GDM1 (cell line): Measurements from ENCODE around the gene ZWILCH.
"Not testable (repeated sequence)": the region's sequence is repeated elsewhere in the genome, so short reads cannot be mapped to it uniquely, and the experiment has no call there.

Experiments used
- DNase-seq: peaks from one replicate; lab custom pipeline; 2025; lab: John Stamatoyannopoulos, UW

Gene ZWILCH

DNA sequence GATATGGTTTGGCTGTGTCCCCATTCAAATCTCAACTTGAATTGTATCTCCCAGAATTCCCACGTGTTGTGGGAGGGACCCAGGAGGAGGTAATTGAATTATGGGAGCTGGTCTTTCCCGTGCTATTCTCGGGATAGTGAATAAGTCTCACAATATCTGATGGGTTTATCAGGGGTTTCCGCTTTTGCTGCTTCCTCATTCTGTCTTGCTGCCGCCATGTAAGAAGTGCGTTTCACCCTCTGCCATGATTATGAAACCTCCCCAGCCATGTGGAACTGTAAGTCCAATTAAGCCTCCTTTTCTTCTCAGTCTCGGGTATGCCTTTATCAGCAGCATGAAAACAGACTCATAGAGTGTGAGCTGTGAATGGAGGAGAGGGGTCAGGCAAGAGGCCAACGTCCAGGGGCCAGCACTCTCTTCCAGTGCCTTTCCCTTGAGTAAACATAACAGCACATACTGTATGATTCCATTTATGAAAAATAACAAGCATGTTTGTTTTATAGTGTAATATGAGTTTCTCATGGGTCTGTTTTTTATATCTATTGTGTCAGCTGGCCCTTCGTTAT is 76.9 kb downstream of the ZWILCH start:
- DNase-seq = no peak

DNA sequence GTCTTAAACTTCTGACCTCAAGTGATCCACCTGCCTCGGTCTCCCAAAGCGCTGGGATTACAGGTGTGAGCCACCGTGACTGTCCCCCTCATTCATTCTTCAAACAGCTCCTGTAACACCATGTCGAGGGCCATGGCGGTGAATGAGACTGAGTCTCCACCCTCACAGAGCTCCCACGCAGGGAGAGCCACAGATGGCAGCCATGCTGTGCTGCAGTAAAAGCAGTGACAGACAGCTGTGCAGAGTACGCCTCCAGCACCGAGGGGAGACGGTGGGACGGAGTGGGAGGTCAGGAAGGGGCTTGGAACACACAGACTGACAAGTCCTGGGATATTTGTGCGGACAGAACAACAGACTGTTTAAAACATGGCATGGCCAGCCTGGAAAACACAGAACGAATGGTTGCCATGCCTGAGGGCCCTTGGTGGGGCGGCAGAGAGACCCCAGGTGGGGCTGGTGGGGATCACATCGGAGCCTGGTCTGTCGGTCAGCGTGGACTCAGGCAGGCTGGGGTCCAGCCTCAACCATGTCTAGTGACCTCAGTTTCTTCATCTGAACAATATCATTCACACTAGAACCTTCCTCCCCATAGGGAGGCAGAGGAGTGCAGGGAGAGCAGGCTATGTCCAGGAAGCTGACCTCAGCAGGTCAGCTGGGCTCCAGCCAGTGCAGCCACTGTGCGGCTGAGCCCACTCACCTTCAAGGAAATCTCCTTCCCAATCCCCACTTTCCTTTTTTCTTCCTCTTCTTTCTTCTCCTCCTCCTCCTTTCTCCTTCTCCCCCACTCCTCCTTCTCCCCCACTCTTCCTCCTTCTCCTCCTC is 81.2 kb downstream of the ZWILCH start:
- DNase-seq = no peak

DNA sequence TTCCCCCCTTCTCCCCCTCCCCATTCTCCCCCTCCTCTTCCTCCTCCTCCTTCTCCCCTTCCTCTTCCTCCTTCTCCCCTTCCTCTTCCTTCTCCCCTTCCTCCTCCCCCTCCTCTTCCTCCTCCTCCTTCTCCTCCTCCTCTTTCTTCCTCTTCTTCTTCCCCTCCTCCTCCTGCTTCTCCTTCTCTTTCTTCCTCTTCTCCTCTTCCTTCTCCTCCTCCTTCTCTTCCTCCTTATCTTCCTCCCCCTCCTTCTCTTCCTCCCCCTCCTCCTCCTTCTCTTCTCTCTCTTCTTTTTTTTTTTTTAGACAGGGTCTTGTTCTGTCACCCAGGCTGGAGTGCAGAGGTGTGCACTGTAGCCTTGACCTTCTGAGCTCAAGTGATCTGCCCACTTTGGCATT is 81.9 kb downstream of the ZWILCH start:
- no peak for DNase-seq

DNA sequence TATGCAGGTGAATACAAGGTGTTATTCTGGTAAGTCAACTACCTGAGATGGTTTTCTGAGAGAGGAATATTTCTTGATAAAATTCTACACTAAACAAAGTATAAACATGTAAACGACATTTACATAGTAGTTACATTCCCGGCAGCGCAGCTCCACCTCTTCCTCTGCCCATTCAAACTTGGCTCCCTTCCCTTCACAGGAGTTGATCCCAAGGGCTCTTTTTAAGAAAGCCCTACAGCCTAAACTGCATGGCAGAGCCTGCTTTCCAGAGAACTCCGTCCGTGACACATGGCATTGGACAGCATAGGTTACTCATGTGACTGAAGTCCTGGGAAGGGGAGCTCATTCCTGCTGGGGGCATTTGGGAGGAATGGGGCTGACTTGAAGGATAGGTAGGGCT is 82.6 kb downstream of the ZWILCH start:
- no peak for DNase-seq

DNA sequence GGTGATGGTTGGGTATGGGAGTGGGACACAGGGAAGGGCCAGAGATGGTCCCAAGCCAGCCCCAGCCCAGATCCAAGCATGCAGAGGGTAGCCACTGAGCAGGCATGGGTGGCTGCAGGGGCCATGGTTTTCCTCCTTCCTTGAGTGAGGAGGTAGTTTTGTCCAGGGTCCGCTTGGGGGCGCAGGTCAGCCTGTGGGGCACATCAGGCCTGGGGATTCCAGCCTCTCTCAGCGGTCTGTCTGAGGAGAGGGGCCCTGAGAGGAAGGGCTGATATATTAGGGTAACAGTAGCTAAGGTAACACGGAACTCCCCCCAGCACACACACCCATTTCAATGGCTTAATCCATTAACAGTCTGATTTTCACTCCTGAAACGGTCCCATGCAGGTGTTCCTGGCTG is 83.4 kb downstream of the ZWILCH start:
- DNase-seq = no peak

DNA sequence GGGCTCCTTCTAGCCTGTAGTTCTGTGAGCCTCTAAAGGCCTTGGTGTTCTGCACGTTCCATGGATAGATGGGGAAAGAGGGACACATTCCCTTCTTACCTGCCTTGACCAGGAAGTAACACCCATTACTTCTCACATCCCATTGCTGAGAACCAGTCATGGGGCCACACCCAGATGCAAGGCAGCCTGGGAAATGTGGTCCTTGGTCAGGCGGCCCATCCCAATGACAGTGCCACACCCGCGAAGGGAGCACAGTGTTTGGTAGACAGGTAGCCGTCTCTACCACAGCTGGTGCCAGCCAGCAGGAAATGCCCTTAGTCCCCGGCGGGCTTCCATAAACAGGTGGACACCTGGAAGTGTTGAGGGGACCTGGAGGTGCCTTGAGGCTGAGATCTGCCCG is 83.8 kb downstream of the ZWILCH start:
- no peak for DNase-seq

DNA sequence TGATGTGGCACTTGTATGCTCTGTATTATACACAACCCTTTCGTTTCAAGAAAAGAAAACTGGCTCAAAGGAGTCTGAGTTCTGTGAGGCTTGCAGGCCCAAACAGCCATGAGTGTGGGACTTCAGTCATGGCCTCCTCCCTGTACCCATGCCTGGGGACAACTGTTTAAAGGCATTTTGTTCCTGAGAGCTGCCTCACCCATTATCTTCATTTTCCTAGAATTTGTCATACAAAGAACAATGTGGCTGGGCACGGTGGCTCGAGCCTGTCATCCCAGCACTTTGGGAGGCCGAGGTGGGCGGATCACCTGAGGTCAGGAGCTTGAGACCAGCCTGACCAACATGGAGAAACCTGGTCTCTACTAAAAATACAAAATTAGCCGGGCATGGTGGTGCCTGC is 84.3 kb downstream of the ZWILCH start:
- DNase-seq = not testable (repeated sequence)

DNA sequence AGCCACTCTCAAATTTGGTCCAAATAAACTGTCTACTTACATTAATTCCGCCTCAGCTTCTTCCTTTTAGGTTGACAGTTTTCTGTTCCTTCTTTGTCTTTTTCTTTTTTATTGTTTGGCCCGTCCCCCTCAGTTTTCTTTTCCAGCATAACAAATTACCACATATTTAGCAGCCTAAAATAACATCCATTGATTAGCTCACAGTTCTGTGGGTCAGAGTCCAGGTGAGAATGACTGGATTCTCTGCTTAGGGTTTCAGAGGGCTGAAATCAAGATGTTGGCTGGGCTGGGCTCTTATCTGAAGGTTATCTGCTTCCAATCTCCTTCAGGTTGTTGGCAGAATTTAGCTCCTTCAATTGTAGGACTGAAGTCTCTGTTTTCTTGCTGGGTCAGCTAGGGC is 85.3 kb downstream of the ZWILCH start:
- no peak for DNase-seq

DNA sequence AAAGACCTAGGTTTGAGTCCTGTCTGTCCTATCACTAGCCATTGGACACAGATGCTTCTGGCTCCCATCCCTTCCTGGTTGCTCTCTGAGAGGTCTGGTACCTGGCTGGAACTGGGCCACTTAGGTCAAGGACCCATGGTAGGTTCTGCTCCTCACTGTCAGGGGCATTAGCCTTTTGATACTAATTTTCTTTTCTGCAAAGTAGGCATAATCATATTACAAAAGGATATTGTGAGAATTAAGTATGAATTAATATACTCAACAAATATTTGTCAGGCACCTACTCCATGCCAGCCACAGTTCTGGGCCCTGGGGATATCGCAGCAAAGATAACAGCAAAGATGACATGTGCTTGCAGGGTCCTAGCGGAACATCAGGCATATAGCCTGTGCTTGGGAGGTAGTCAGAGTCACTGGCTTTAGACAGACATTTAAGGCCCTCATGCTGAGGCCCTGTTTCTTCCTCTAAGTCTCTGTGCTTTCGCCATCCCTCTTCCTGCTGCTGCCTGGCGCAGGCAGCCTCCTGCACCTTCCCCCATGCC is 86.3 kb downstream of the ZWILCH start:
- DNase-seq = no peak

DNA sequence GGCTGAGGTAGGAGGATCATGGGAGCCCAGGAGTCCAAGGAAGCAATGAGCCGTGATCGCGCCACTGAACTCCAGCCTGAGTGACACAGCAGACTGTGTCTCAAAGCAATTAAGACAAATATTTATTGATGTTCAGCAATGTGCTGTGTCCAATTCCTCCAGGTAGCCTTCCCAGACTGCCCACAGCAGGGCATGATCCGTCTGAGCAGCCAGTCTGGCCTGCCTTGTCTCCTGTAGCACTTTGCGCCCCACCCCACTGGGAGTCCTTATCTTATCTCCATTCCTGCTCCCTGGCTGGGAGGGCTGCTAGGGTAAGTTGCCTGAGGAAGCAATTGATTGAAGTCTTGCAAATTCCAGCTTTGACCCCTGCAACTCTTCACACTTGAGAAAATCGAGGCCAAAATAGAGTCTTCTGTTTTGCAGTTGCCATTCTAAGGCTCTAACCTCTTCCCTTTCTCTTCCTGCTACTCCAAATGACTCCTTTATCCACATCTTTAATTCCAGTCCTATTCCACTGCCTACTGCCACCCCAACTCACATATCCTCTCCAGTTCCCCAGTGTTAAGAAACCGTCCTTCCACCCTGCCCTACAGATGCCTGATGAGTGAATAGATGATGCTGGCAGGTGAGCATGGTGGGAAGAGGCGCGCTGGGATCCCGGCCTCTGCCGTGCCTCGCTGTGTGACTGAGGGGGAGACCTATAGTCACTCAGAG is 87.5 kb downstream of the ZWILCH start:
- no peak for DNase-seq

DNA sequence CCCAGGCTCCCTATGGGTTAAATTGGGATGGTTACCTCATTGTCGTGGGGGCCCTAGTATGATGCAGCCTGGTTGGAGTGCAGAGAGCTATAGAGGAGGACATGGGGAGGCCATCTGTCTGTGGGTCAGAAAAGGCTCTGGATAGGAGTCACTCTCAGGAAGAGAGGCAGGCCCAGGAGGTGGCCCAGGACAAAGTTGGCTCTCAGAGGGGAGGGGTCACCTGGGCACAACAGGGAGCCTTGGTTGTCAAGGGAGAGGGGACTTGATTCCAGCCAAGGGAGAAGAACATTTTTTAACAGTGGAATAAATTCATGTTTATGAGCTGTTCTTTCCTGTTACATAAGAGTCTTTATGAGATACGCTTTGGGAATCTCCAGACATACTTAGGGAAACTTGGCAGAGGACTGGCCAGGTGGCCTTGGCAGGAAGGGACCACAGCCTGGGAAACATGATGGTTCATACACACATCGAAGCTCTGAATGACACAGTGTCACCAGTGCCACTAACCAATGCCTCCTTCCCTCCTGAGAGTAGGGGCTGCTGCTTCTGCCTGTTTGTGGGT is 88.2 kb downstream of the ZWILCH start:
- no peak for DNase-seq

DNA sequence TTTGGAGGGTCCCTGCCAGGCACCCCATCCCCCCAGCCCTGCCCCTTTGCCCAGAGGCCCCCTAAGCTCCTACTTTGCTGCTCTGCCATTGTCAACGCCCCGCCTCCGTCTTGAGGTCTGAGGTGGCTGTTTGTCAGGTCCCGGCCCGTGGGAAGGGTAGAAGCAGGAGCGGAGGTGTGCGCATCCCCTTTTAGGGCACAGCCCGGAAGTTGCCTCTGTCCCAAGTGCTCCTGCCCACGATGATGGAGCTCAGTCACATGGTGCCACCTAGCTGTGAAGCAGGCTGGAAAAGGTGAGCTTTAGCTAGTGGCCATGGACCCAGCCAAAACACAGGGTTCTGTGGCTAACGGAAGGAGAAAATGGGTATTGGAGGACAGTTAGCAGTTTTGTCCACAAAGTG is 89.2 kb downstream of the ZWILCH start:
- no peak for DNase-seq

DNA sequence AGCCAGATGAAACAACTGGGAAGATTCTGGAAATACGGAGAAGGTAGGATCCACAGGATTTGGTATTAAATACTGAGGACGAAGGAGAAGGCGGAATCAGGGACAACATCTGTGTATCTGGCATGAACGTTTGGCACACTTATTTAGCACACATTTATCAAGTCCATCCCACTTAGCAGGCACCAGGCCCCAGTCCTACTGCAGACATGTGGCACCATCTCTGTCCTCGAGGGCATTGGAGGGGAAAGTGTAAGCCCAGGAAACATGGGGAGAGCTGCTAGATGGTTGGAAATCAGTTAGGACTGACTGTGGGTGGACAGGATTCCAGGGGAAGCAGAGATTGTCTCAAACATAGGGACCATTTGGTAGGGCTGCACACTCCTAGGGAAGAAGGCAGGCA is 89.7 kb downstream of the ZWILCH start:
- no peak for DNase-seq

DNA sequence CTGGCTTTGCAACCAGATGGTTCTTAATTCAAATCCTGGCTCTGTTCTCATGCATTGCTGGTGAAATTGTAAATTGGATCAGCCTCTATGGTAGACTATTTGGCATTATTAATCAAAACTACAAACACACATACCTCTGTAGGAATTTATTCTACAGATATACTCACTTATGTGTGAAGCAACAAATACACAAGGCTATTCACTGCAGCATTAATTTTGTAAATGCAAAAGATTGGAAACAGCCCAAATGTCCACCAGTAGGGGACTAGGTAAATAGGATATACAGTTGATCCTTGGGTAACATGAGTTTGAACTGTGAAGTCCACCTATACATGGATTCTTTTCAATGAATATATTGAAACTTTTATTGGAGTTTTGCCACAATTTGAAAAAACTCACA is 90.2 kb downstream of the ZWILCH start:
- no peak for DNase-seq

DNA sequence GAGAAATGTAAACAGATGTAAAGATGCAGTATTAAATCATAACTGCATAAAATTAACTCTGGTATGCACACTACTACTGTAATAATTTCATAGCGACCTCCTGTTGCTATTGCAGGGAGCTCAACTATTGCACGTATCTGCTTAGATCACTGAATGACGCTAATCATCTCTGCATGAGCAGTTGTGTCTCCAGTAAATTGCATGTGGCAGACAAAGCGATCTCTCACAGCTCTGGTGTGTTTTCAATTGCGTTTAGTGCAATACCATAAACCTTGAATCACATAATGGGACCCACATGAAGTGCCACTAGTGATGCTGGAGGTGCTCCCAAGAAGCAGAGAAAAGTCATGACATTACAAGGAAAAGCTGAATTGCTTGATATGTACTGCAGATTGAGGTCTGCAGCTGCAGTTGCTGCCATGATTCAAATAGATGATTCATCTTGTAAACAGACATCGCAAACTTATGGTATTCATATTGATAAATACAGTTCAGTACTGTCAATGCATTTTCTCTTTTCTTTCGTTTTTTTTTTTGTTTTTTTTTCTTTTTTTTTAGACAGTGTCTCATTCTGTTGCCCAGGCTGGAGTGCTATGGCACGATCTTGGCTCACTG is 90.9 kb downstream of the ZWILCH start:
- DNase-seq = no peak

DNA sequence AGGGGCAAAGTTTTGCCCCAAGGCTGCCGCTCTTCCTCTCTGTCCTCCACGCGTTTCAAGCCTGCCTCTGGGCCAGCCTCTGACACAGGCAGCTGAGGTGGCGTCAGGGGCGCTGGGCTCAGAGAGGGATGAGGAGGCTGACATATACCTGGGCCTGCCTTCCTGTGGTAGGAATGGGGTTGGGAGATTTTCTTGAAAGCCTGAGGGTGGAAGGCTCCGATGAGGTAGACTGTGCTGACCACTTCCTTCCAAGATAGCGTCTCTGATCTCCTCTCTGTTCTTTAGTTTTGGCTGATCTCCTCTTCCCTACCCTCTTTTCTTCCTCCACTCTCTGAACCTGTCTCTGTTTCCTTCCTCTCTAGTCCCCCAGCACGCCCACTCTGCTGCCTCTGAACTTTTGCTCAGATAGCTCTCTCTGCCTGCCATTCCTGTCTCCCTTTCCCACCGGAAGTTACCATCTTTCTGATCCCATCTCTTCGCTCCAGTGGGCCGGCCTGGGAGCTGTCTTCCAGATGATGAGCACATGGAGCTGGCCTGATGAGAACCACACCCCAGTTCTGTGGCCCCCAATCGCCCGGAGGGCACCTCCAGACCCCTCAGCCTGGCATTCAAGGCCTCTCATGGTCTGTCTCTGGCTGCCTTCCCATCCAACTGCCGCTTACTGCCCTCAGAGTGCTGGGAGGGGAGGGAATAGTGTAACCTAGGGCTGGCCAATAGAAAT is 93.1 kb downstream of the ZWILCH start:
- no peak for DNase-seq
